HK-2 (cell line): ENCODE measurements around the gene AKR1E2.

Experiments used
- DNase-seq: peaks from one replicate; pipeline ENCODE4 v3.0.0-alpha.2; 2018; ENCODE audit not compliant: unreplicated experiment

AKR1E2 gene

DNA sequence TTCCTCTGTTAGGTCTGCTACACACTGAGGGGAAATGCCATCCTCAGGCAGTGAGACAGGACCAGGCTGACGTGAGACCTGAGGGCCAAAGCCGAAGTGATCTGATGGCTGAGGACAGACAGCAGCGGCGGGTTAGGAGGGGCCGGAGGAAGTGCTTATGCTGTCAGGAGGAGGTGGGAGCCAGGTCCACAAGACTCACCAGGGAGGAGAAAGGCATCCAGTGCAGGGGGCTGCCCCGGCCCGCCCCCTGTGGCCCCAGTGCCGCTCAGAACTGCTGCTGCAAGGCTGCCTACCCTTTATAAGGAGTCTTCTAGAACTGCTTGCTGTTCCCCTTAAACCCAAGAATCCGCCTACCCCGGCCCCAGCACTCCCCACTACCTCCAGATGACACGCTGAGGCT, 19.8 kb downstream of the AKR1E2 start:
- DNase-seq, result no peak

GRCh38 chr10:4846775-4847174, 20.8 kb downstream of the AKR1E2 start:
- no peak for DNase-seq

DNA sequence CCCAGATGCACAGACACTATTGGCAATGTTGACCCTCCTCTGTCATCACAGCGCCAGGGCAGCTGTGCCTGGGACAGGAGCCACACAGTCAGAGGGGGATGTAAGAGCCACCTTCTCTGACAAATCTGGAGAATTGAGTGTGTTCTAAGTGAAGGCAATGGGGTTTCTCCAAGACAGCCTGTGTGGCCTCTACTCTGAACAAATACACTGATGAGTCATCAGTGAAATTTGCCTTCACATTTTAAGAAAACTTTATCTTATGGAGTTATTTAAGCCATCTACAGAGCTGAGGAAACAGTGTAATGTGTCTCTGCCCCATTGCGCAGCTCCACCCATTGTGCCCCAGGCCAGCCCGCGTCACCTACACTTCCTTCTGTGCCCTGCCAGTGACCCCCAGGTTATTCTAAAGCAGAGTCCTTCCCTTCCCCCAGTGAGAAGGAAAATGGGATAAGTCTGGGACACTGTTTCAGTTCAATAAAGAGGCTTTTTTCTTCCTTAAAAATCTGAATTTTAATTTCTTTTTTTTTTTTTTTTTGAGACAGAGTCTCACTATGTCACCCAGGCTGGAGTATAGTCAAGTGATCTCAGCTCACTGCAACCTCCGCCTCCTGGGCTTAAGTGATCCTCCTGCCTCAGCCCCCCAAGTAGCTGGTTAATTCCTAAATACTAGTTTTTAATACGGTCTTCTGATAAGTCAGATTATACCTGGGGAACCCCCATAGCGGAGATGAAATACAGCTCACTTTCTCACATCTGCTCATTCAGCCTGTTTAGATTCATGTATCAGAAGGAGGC, 21.8 kb downstream of the AKR1E2 start:
- DNase-seq, result no peak

- DNase-seq, result no peak
Measured at GRCh38 chr10:4848356-4849041, 22.5 kb downstream of the AKR1E2 start.

GRCh38 chr10:4849042-4849402, 23.0 kb downstream of the AKR1E2 start:
- no peak for DNase-seq

DNA sequence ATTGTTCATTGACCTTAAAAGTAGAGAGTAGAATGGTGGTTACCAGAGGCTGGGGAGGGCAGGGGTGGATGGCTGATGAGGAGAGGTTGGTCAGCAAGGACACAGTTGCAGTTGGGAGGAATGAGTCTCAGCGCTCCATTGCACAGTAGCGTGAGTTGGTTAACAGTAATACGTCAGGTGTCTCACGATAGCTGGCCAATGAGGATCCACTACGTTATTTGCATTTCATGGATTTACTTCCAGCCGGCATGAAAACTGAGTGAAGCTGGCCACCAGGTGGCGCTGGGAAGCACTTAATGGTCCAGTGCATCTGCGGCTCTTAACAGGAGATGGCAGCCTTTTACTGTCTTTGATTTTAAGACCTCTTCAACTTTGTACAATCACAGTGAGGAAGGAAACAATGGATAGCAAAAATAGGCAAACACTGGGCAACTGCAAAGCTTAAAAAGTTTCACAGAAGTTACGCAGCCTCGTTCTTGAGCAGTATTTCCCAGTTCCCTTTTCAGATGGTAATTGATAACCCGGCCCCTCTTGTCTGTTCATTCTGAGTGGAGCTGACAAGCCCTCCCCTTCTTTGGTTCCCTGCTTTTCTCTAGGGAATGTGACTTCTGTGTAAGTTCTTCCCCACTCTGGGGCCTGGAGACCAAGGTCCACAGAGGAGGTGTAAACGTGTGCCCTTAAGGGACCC, 23.7 kb downstream of the AKR1E2 start:
- DNase-seq, result peak; percentile 80

DNA sequence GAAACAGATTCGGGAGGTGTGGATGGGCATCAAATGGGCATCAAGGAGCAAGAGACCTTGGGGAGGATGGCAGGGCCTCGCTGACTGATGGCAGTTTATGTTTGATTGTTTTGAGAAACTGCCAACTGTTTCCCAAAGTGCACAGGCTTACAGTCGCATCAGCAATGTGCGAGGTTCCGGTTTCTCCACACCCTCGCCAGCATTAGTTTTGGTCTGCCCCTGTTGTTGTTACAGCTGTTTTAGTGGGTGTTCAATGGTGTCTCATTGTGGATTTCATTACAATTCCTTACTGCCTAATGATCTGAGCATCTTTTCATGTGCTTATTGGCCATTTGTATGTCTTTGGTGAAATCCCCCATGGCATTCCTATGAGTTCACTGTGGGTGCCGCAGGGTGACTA, 24.4 kb downstream of the AKR1E2 start:
- DNase-seq, result no peak

- DNase-seq, result no peak
Measured at GRCh38 chr10:4851176-4851575, 25.2 kb downstream of the AKR1E2 start.

- no peak for DNase-seq
Measured at GRCh38 chr10:4851846-4852245, 25.8 kb downstream of the AKR1E2 start.

DNA sequence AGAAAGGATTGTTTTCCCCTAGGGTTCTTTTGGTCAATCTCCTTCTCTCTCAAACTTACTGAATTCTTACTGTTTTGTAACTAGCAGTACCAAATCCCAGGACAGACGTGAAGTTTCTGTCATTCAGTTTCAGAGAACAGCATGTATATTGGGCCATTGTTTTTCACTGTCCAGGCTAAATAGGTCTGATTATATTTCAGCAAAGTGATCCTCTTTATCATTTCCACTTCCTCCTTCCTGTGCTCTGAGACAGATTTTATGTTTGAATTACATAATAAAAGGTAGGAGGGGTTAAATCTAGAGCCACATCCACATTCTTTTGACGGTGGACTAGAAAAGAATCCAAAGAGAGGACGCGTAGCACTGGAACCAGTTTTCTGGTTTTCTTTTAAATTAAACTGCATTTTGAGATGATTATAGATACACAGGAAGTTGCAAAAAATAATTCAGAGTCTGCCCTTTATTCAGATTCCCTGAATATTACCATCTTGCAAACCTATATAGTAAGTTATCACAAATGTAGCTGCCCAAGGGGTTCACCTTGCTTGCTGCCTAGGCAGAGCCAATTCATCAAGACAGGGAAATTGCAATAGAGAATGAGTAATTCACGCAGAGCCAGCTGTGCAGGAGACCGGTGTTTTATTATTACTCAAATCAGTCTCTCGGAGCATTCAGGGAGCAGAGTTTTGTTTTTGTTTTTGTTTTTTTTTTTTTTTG, 40.1 kb downstream of the AKR1E2 start:
- DNase-seq, result no peak

GRCh38 chr10:4867109-4867519, 41.1 kb downstream of the AKR1E2 start:
- DNase-seq, result no peak

DNA sequence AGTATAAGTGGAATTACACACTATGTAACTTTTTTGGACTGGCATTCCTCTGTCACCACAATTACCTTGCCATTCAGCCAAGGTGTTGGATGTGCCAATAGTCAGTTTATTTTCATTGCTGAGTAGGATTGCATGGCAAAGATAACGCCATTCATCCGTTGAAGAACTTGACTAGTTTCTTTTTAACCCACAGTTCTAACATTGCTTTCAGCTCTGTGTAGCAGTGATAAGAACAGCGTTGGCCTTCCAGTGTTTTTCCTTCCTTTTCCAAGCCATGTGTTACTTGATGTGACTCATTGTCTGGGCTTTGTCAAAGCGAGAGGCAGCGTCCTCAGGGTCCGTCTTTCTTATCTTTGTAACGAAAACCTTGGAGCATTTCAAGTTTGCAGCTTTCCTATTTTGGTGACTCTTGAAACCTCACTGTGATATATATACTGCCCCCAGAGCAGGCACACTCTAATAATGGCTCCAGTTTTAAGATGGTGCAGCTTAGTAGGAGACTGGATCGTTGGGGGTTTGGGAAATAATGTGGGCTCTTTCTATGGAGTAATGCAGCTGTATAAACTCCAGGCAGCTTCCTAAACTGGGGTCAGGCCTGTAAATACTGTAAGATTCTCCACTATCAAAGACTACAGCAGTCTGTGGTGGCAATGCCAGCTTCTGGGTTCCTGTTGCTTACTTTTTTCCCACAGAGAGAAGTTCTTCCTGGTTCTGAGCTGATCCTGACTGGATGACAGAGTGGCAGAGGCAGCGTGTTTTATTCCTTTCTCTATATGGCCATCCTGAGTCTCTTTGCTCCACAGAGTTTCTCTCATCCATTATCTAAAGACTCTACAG, 41.7 kb downstream of the AKR1E2 start:
- DNase-seq, result no peak

- DNase-seq, result no peak
Measured at GRCh38 chr10:4868357-4868657, 42.3 kb downstream of the AKR1E2 start.

GRCh38 chr10:4882704-4883078, 56.7 kb downstream of the AKR1E2 start:
- no peak for DNase-seq

GRCh38 chr10:4883079-4883739, 57.2 kb downstream of the AKR1E2 start:
- DNase-seq, result no peak

- no peak for DNase-seq
Measured at GRCh38 chr10:4885162-4885561, 59.2 kb downstream of the AKR1E2 start.

DNA sequence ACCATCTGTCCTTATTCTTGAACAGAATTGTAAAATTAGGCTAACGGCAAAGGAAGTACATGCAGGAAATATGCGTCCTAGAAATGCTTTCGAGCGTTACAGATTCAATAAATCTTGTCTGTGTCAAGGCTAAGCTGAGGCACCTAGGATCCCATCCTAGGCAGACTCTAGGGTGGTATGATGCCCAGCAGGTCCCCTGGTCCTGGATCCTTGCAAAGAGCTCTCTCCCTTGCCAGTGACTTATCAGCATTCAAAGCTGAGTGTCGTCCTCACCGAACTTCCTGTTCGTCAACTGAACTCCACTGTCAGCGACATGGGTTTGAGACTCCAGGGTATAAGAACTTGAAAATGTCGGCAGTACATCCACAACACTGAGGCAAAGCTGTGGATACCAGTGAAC, 61.5 kb downstream of the AKR1E2 start:
- DNase-seq, result no peak

DNA sequence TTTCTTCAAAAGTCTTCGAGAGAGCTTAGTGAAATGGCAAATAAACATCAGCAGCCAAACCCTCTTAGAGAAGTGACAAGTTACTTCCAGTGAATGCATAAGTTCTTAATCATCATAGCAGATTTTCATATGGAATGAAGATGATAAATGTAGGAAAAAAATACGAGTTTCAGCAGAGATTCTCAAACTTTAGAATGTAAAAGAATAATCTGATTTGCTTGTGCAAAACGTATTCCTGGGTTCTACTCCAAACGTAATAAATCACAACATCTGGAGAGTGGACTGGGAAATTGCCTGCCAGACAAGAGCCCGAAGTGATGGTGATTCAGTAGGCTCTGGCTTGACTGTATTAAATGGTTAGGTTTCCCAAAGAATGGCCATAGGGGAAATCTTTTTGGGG, 62.2 kb downstream of the AKR1E2 start:
- DNase-seq, result no peak

- no peak for DNase-seq
Measured at GRCh38 chr10:4889959-4890358, 64.0 kb downstream of the AKR1E2 start.

- DNase-seq, result no peak
Measured at GRCh38 chr10:4892681-4893080, 66.7 kb downstream of the AKR1E2 start.

- DNase-seq, result no peak
Measured at GRCh38 chr10:4894335-4894734, 68.3 kb downstream of the AKR1E2 start.
